ENCODE results near the gene ERCC6L2. TPM values are rescaled to one million over a fixed set of nuclear protein-coding genes. Genes with fewer than 3 reads are reported as not detected.

ERCC6L2 gene
- total RNA-seq, 3 donors from 2014 or later = 69.9 to 100.0 (median 71.4) TPM

- Histone ChIP-seq H3K27me3 (no peaks in the 10 kb centered on the region), H3K9me3 (no peaks in the 10 kb centered on the region), H3K4me1 (no peaks in the 10 kb centered on the region), H3K27ac (no peak overlapping the region), H3K4me3 (no peak overlapping the region), H3K36me3 (no peaks in the 10 kb centered on the region)
- no peak for DNase-seq (ENCODE audit: low spot score in 2 of 2)
- no peak for TF ChIP-seq POLR2AphosphoS5 (IDR thresholded peaks at IDR 0.05)
- no peak for TF ChIP-seq CTCF (IDR thresholded peaks at IDR 0.05)
- TF ChIP-seq POLR2A (IDR thresholded peaks at IDR 0.05) = no peak
- intact Hi-C loops (cut with DNase I; ENCODE audit: low total_unique reads) = no loop called here
Observed at GRCh38 chr9:95840074-95840473, 35.4 kb upstream of the ERCC6L2 start.

- Histone ChIP-seq H3K4me3 (no peak overlapping the region), H3K4me1 (no peaks in the 10 kb centered on the region), H3K36me3 (no peaks in the 10 kb centered on the region), H3K9me3 (no peaks in the 10 kb centered on the region), H3K27ac (no peak overlapping the region), H3K27me3 (no peaks in the 10 kb centered on the region)
- intact Hi-C loops (cut with DNase I; ENCODE audit: low total_unique reads) = no loop called here
- no peak for DNase-seq (ENCODE audit: low spot score in 2 of 2)
- no peak for TF ChIP-seq POLR2A (IDR thresholded peaks at IDR 0.05)
- TF ChIP-seq POLR2AphosphoS5 (IDR thresholded peaks at IDR 0.05) = no peak
- no peak for TF ChIP-seq CTCF (IDR thresholded peaks at IDR 0.05)
Observed at GRCh38 chr9:95841377-95841776, 34.1 kb upstream of the ERCC6L2 start.

- Histone ChIP-seq H3K36me3 (no peaks in the 10 kb centered on the region), H3K27ac (no peak overlapping the region), H3K4me1 (no peaks in the 10 kb centered on the region), H3K9me3 (no peaks in the 10 kb centered on the region), H3K27me3 (no peaks in the 10 kb centered on the region), H3K4me3 (no peak overlapping the region)
- intact Hi-C loops (cut with DNase I; ENCODE audit: low total_unique reads) = no loop called here
- TF ChIP-seq POLR2A (IDR thresholded peaks at IDR 0.05) = no peak
- no peak for DNase-seq (ENCODE audit: low spot score in 2 of 2)
Observed at GRCh38 chr9:95845751-95846150, 29.7 kb upstream of the ERCC6L2 start.

GRCh38 chr9:95848764-95849163, 26.7 kb upstream of the ERCC6L2 start:
- intact Hi-C loops (cut with DNase I; ENCODE audit: low total_unique reads) = no loop called here
- TF ChIP-seq CTCF (IDR thresholded peaks at IDR 0.05) (no peak), POLR2AphosphoS5 (IDR thresholded peaks at IDR 0.05) (no peak), POLR2A (IDR thresholded peaks at IDR 0.05) (no peak)

GRCh38 chr9:95852059-95853032, 23.1 kb upstream of the ERCC6L2 start:
- Histone ChIP-seq H3K9me3 (no peaks in the 10 kb centered on the region), H3K36me3 (no peaks in the 10 kb centered on the region), H3K4me1 (no peaks in the 10 kb centered on the region), H3K27me3 (no peaks in the 10 kb centered on the region), H3K27ac (no peak overlapping the region), H3K4me3 (no peak overlapping the region)
- intact Hi-C loops (cut with DNase I; ENCODE audit: low total_unique reads) = no loop called here
- DNase-seq (ENCODE audit: low spot score in 2 of 2) = no peak
- TF ChIP-seq POLR2A (IDR thresholded peaks at IDR 0.05) = no peak
- TF ChIP-seq CTCF (IDR thresholded peaks at IDR 0.05) = no peak
- TF ChIP-seq POLR2AphosphoS5 (IDR thresholded peaks at IDR 0.05) = no peak

More at GRCh38 chr9:95848764-95849163, 26.7 kb upstream of the ERCC6L2 start:
- H3K27ac ChIP-seq = no peak overlapping the region
- no peaks in the 10 kb centered on the region for H3K36me3 ChIP-seq
- no peaks in the 10 kb centered on the region for H3K9me3 ChIP-seq
- H3K27me3 ChIP-seq = no peaks in the 10 kb centered on the region
- H3K4me3 ChIP-seq = no peak overlapping the region
- H3K4me1 ChIP-seq = no peaks in the 10 kb centered on the region
- no peak for DNase-seq (ENCODE audit: low spot score in 2 of 2)
